Ascending aorta (tissue), 2 donors: ENCODE measurements around the gene BTLA. TPM values are rescaled to one million over a fixed set of nuclear protein-coding genes. Genes with fewer than 3 reads are reported as not detected.
"Not testable (repeated sequence)": the region's sequence is repeated elsewhere in the genome, so short reads cannot be mapped to it uniquely, and the experiment has no call there.

Source experiments
- DNase-seq, 2 donors: peaks; one replicate each; pipeline ENCODE4 v3.0.0-alpha.2; 2019; ENCODE audit warnings: low spot score in 2 of 2
- H3K27ac ChIP-seq, 2 donors: fragments of 200-600 bp; sonication (generic); one replicate each; pipeline ENCODE4 v1.5.1; 2016 to 2017; ENCODE audit warnings: mild to moderate bottlenecking in 1 of 2
- H3K27me3 ChIP-seq: fragments of 200-600 bp; sonication (generic); one replicate; pipeline ENCODE4 v1.5.1; 2017
- H3K36me3 ChIP-seq, 2 donors: fragments of 200-600 bp; sonication (generic); one replicate each; pipeline ENCODE4 v1.5.1; 2016
- H3K4me1 ChIP-seq, 2 donors: fragments of 200-600 bp; sonication (generic); one replicate each; pipeline ENCODE4 v1.5.1; 2016 to 2017; ENCODE audit warnings: mild to moderate bottlenecking in 1 of 2
- H3K4me3 ChIP-seq, 2 donors: fragments of 200-600 bp; sonication (generic); one replicate each; pipeline ENCODE4 v1.5.1; 2016 to 2017; ENCODE audit warnings: mild to moderate bottlenecking in 1 of 2
- H3K9me3 ChIP-seq, 2 donors: fragments of 200-600 bp; sonication (generic); one replicate each; pipeline ENCODE4 v1.5.1; 2016
- intact Hi-C: fragments of 100-400 bp; cut with DNase I; formaldehyde crosslinking; loops from one replicate; pipeline ENCODE4 v1.15.1; 2023
- total RNA-seq: library from RNA; depleted of rRNA; stranded (reverse); fragments of >200 nt; gene quantifications from one replicate; pipeline ENCODE4 v1.1.0, GENCODE V29; 2016
- TF ChIP-seq, protein P1 (sequence below), 3 experiments: fragments of 200-600 bp in 2 of 3; fragments of 450-650 bp in 1 of 3; sonication (generic) in 2 of 3; IDR thresholded peaks; one replicate each; pipeline ENCODE4 v1.5.1; 2016 to 2019; ENCODE audit warnings: antibody characterized with exemption in 3 of 3, mild to moderate bottlenecking in 1 of 3, moderate library complexity in 1 of 3

BTLA gene
- total RNA-seq, 1 donor from 2014 or later = not detected

DNA sequence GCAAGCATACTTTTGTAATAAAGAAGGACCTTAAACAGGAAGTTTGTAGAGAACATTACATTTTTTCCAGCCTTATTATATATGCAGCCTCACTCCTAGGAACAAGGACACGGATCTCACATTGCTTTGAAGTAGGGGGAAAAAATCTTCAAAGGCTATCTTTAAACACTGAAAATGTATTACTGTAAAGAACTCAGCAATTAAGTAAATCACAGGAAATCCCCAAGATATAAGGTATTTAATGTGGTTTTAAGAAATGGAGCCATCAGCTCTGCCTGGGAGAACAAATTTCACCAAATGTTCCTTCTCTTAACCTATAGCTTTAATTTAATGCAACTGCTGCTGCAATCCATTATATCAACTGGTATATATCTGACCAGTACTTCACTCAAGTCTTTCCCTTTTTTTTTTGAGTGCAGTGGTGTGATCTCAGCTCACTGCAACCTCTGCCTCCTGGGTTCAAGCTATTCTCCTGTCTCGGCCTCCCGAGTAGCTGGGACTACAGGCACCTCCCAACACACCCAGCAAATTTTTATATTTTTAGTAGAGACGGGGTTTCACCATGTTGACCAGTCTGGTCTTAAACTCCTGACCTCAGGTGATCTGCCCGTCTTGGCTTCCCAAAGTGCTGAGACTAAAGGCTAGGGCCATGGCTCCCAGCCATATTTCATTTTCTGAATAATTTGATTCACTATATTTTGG, 2.8 kb downstream of the BTLA start:
- intact Hi-C loops = no loop called here
- H3K27ac ChIP-seq = no peak overlapping the region
- no peak overlapping the region for H3K4me3 ChIP-seq
- H3K36me3 ChIP-seq = no peaks in the 10 kb centered on the region
- TF ChIP-seq, protein P1, sequence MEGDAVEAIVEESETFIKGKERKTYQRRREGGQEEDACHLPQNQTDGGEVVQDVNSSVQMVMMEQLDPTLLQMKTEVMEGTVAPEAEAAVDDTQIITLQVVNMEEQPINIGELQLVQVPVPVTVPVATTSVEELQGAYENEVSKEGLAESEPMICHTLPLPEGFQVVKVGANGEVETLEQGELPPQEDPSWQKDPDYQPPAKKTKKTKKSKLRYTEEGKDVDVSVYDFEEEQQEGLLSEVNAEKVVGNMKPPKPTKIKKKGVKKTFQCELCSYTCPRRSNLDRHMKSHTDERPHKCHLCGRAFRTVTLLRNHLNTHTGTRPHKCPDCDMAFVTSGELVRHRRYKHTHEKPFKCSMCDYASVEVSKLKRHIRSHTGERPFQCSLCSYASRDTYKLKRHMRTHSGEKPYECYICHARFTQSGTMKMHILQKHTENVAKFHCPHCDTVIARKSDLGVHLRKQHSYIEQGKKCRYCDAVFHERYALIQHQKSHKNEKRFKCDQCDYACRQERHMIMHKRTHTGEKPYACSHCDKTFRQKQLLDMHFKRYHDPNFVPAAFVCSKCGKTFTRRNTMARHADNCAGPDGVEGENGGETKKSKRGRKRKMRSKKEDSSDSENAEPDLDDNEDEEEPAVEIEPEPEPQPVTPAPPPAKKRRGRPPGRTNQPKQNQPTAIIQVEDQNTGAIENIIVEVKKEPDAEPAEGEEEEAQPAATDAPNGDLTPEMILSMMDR (IDR thresholded peaks at IDR 0.05) = no peak
- H3K4me1 ChIP-seq = no peaks in the 10 kb centered on the region
- H3K9me3 ChIP-seq = no peaks in the 10 kb centered on the region
- no peak for DNase-seq
- H3K27me3 ChIP-seq = no peaks in the 10 kb centered on the region

DNA sequence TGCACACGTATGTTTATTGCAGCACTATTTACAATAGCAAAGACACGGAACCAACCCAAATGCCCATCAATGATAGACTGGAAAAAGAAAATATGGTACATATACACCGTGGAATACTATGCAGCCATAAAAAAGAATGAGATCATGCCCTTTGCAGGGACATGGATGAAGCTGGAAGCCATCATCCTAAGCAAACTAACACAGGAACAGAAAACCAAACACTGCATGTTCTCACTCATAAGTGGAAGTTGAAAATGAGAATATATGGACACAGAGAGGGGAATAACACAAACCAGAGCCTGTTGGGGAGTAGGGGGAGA, 4.9 kb downstream of the BTLA start:
- H3K4me3 ChIP-seq, H3K27ac ChIP-seq, intact Hi-C loops, H3K9me3 ChIP-seq, DNase-seq, H3K36me3 ChIP-seq, H3K27me3 ChIP-seq, H3K4me1 ChIP-seq: not testable (repeated sequence)

DNA sequence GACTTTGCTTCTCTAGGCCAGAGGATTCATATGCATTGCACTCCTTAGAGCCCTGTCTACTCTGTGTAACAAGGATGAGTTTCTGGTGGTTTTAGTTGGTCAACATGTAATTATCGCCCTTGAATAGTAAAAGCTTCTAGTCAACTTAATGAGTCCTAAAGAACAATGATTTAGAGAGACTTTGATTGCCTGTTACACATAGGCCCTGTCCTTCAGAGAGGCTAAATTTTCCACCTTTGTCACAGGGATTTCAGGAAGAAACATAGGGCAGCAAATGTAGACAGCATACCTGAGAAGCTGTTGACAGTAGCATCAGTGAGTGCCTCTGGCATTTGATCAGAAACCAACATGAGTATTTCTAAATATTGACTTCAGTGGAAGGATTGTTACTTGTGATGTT, 7.1 kb downstream of the BTLA start:
- Histone ChIP-seq H3K27ac (no peak overlapping the region), H3K4me1 (no peaks in the 10 kb centered on the region), H3K27me3 (no peaks in the 10 kb centered on the region), H3K36me3 (no peaks in the 10 kb centered on the region), H3K9me3 (no peaks in the 10 kb centered on the region), H3K4me3 (no peak overlapping the region)
- DNase-seq = no peak
- TF ChIP-seq, protein P1 (IDR thresholded peaks at IDR 0.05) = no peak
- intact Hi-C loops = no loop called here

DNA sequence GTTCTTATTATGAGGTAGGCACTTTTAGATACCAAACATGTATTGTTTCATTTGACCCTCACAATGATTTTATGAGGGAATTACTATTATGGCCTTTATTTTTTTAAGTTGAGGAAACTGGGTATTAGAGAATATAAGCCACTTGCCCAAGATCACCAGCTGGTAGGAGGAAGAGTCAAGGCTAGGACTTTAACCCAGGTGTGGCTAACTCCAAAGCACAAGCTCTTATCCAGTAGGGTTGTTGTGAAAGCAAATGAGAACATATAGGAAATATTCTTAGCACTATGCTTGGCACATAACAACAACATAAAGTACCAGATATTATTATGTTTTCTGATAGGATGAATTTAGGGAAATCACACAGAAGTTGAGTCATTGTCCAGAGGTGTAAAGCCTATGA, 7.9 kb downstream of the BTLA start:
- no peak for DNase-seq
- Histone ChIP-seq H3K9me3 (no peaks in the 10 kb centered on the region), H3K4me3 (no peak overlapping the region), H3K36me3 (no peaks in the 10 kb centered on the region), H3K27me3 (no peaks in the 10 kb centered on the region), H3K4me1 (no peaks in the 10 kb centered on the region), H3K27ac (no peak overlapping the region)
- TF ChIP-seq, protein P1 (IDR thresholded peaks at IDR 0.05) = no peak
- intact Hi-C loops = no loop called here

DNA sequence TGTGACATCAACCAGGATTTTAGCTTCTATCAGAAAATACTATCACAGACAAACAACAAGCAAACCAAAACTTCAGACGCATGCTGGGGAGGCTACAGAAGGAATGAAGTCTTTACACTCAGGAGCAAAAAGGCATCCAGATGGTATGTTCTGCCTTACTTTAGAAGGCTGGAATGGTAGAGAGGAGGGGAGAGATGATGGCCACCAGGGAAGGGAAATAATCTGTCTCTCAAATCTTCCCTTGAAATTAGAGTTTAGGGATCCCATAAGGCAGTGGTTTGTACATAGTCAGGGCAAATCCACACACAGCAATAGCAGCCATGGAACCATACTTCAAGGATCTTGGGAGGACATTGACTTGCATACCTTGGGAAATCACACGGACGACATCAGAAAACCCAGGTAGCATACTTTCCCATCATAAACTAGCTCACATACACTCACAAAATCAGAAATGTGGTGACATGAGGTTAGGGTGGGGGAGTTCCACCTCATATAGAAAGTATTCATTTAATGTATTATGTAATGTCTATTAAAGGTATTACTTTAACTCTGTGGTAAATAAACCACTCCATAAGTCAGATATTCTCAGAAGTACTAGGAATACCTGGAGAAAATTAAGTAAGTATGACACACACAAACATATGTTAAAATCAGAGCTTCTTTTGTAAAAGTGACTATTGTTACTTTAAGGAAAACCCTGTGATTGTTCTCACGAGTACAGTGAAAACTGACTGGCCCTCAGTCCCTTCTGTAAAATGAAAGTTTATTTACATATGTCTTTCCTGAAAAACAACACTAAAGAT, 9.4 kb downstream of the BTLA start:
- Histone ChIP-seq H3K4me1 (no peaks in the 10 kb centered on the region), H3K4me3 (no peak overlapping the region), H3K9me3 (no peaks in the 10 kb centered on the region), H3K27me3 (no peaks in the 10 kb centered on the region), H3K27ac (no peak overlapping the region), H3K36me3 (no peaks in the 10 kb centered on the region)
- TF ChIP-seq, protein P1 (IDR thresholded peaks at IDR 0.05) = no peak
- intact Hi-C loops = no loop called here
- no peak for DNase-seq

DNA sequence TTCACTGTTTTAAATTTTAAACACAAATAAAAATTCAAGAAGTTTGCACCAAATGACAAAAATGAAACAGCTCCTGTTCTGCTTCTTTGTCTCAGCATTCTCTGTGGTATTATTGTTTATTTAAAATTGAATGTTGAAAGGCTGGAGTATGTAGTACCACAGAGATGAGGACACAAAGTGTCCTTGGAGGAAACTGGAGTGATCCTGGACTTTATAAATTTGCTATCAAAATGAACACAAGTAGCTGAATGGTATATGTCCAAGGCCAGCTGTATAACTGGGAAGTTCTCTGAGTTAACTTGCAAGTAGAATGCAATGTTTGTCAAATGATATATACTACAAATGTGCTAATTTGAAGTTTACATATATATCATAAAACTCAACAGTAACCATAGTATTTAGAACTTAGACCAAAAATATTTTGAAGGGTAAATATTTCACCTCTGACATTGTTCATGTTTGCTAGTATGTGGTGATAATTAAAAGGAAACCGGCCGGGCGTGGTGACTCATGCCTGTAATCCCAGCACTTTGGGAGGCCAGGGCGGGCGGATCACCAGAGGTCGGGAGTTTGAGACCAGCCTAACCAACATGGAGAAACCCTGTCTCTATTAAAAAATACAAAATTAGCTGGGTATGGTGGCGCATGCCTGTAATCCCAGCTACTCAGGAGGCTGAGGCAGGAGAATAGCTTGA, 12.3 kb downstream of the BTLA start:
- Histone ChIP-seq H3K4me1 (no peaks in the 10 kb centered on the region), H3K9me3 (no peaks in the 10 kb centered on the region), H3K4me3 (no peak overlapping the region), H3K27me3 (no peaks in the 10 kb centered on the region), H3K27ac (no peak overlapping the region), H3K36me3 (no peaks in the 10 kb centered on the region)
- TF ChIP-seq, protein P1 (IDR thresholded peaks at IDR 0.05) = no peak
- intact Hi-C loops = no loop called here
- DNase-seq = no peak
